Stimulated activated CD8-positive, alpha-beta memory T cell treated with anti-CD3 and anti-CD28 coated beads, Interleukin-15, amount 100 ng/mL, for 48 hours (primary cell): ENCODE results near the gene TEAD2.
"Not testable (repeated sequence)": the region's sequence is repeated elsewhere in the genome, so short reads cannot be mapped to it uniquely, and the experiment has no call there.

Experiments used
- DNase-seq, 2 donors: peaks; one replicate each; pipeline ENCODE4 v3.0.0-alpha.2; 2020; ENCODE audit warnings: low read depth in 2 of 2

The TEAD2 gene

DNA sequence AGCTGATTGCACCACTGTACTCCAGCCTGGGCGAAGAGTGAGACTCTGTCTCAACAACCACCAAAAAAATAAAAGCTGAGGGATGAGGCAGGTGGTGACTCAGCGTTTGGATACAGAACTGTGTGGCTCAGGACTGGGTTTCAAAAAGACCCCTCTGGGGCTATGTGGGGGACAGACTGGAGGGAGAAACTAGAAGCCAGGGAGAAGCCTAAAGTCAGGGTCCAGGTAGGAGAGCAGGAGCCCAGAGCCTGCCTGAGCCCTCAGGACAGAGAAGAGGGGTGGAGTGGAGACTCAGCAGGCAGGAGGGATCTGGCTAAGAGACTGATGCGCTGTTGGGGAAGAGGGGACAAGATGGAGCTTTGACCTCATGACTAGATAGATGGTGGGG, 28.8 kb downstream of the TEAD2 start:
- no peak for DNase-seq

DNA sequence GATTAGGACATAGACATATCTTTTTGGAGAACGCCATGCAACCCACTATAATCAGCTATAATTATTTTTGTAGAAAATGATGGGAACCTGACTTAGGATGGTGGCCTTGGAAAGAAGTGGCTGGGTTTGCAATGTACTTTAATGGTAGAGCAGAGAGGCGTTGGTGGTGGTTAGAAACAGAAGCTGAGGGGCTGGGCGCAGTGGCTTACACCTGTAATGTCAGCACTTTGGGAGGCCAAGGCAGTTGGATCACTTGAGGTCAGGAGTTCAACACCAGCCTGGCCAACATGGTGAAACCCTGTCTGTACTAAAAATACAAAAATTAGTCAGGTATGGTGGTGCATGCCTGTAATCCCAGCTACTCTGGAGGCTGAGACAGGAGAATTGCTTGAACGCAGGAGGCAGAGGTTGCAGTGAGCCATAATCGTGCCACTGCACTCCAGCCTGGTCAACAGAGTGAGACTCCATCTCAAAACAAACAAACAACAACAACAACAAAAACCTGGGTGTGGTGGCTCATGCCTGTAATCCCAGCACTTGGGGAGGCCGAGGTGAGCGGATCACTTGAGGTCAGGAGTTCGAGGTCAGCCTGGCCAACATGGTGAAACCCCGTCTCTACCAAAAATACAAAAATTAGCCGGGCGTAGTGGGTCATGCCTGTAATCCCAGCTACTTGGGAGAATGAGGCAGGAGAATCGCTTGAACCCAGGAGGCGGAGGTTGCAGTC, 29.4 kb downstream of the TEAD2 start:
- not testable (repeated sequence) for DNase-seq

GRCh38 chr19:49331616-49332055, 30.6 kb downstream of the TEAD2 start:
- peak; percentile 32 to 52 for DNase-seq

DNA sequence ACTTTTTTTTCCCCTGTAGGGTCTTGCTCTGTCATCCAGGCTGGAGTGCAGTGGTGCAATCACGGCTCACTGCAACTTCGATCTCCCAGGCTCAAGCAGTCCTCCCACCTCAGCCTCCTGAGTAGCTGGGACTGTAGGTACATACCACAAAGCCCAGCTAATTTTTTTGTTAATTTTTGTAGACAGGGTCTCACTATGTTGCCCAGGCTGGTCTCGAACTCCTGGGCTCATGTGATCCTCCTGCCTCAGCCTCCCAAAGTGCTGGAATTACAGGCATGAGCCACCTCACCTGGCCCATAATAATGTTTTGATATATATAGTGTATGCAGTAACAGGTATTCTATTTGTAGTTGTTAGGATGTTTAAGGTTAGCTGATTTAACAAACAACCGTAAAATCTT, 31.0 kb downstream of the TEAD2 start:
- DNase-seq, result not testable (repeated sequence)

DNA sequence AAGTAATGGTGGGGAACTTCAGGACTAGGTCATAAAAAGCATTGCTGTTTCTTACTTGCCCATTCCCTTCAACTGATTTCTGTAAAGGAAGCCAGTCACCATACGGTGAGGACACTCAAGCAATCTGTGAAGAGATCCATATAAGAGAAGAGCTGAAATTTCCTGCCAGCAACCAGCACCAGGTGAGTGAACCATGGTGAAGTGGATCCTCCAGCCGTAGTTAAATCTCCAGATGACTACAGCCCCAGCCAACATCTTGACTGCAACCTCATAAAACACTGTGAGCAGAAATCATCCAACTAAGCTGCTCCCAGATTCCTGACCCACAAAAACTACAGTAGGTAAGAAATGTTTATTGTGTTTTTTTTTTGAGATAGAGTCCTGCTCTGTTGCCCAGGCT, 33.5 kb downstream of the TEAD2 start:
- DNase-seq, result no peak

GRCh38 chr19:49327878-49328544, 34.2 kb downstream of the TEAD2 start:
- DNase-seq, result no peak

GRCh38 chr19:49326165-49326704, 36.0 kb downstream of the TEAD2 start:
- DNase-seq, result no peak

DNA sequence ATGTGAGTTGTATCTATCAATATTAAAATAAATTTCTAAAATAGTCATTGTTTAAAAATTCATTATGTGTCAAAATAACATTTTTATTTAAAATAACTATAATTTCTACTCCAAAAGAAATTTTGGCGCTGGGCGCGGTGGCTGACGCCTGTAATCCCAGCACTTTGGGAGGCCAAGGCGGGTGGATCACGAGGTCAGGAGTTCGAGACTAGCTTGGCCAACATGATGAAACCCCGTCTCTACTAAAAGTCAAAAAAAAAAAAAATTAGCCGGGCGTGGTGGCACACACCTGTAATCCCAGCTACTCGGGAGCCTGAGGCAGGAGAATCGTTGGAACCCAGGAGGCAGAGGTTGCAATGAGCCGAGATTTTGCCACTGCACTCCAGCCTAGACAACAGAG, 36.5 kb downstream of the TEAD2 start:
- not testable (repeated sequence) for DNase-seq

DNA sequence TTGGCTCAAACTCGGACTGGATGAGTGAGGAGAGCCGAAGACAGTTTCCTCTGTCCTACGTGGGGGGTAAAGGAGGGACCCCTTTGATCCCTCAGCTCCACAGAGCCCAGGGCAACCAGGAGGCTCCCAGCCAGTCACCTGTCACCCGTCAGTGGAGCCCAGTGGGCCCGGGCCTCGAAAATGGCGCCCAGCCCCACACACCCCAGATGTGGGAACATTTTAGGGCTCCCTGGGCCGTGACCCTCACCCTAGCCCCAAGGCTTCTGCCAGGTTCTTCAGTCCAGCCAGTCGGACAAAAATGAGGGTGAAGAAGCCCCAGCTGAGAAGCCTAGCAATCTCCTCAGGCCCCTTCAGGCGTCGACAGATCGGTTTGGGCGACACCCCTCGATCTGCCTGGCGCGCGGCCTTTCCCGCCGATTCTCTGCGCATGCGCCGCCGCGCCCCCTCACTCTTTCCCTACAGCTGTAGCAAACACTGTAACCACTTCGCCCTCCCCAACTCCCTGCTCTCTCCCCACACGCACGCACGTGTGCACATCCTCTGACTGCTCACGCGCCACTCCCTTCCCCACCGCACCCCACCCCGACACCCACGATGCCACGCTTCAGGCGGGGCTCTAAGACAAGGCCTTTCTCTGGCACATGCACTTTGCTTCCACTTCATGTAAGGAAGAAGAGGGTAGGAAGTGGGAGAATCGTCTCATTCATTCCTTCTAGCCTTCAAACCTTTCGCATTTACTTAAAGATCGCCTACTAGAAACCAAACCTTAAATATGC, 37.2 kb downstream of the TEAD2 start, which contains the start of gene SLC6A16:
SLC6A16 (minus strand) TSS at position 391 of the 776 bp plus-strand sequence. CDS start 13,844 bp downstream, outside the sequence.
- no peak for DNase-seq

GRCh38 chr19:49318296-49318695, 43.9 kb downstream of the TEAD2 start:
- DNase-seq, result no peak

DNA sequence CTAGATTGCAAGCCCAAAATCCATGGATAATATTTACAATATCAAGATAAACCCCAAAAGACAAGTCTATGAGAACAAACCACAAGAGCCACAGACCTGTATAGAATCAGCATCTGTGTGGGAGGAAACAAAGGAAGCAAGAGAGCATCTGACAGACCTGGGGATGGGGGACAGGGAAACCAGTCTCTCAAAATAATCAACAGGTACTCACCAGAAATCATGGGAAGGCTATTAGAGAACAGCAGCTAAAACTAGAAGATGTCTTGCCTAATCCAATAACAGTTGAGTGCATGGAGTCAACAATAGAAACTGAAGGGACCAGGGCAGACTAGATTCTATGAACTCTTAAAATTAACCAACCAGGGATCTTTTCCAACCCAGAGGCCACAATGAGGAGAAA, 45.9 kb downstream of the TEAD2 start:
- DNase-seq, result no peak

DNA sequence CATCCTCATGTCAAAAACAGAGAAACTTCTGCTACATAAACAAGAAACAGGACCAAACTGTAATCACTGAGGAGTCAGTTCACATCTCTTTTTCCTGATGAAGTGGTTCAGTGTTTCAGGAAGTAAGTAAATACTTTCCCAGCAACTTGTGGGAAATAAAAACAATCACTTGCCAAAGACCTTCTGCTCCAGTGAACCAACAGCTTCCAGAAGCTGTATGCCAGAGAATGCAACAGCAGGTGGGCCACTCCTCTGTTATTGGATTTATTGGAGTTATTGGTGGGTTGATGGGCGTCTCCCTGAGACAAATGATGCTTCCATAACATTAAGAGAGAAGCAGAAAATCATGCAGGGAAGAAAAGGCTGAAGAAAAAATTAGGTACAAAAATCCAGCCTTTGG, 47.1 kb downstream of the TEAD2 start:
- no peak for DNase-seq

- DNase-seq, result no peak
Measured at GRCh38 chr19:49309087-49309486, 53.1 kb downstream of the TEAD2 start.

GRCh38 chr19:49306734-49307133, 55.5 kb downstream of the TEAD2 start:
- DNase-seq, result not testable (repeated sequence)

- DNase-seq, result no peak
Measured at GRCh38 chr19:49301866-49302252, 60.4 kb downstream of the TEAD2 start.

GRCh38 chr19:49301165-49301865, 60.9 kb downstream of the TEAD2 start:
- peak; percentile 65 for DNase-seq

GRCh38 chr19:49298653-49299052, 63.6 kb downstream of the TEAD2 start:
- not testable (repeated sequence) for DNase-seq

- no peak for DNase-seq
Measured at GRCh38 chr19:49297403-49297802, 64.8 kb downstream of the TEAD2 start.

DNA sequence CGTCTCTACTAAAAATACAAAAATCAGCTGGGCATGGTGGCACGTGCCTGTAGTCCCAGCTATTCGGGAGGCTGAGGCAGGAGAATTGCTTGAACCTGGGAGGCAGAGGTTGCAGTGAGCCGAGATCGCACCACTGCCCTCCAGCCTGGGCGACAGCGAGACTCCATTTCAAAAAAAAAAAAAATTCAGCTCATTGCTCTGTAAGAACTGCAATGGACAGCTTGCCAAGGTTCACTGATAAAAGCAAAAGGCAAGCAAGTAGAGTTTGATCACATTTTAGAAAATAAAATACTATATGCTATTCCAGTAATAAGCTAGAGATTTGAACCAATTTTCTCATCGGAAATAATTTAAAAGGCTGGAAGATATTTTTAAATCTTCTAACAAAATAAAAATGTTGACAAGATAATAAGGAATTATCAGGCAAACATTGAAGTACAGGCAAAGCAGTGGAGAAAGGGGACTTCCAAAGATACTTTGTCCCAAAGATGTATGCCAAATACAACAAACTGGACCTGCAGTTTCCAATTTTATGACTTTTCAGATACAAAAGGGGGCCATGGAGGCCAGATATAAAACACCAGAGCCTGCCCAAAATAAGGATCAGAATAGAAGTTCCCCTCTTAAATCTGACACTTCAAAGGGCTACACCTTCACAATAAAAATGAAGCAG, 66.9 kb downstream of the TEAD2 start:
- DNase-seq, result no peak

DNA sequence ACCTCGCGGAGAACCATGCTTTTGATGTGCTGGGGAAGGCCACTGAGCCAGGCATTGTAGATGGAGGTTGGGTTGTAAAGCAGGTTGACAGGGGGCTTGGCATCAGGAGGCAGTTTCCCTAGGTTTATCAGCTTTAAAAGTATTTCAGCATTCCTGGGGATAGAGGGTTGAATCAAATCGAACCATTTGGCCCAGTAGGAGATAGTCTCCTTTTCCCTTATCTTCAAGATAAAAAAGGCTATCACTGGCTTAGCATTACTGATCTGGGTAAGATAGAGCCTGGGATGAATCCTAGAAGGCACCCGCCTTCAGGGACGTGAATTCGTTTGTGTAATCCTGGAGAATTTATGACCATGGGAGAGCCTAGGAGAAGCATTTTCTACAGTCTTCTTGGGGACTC, 67.8 kb downstream of the TEAD2 start:
- no peak for DNase-seq
